T-helper 1 cell treated with Interleukin-12 subunit alpha and Interleukin-12 subunit beta and Interleukin-4 antibody, amounts not matched to agents 30 ng/mL and 1 ng/mL, for 36 hours (primary cell): ENCODE measurements around the gene RUVBL2. TPM values are rescaled to one million over a fixed set of nuclear protein-coding genes. Genes with fewer than 3 reads are reported as not detected.

ENCODE experiments used
- intact Hi-C: fragments of 100-400 bp; cut with micrococcal nuclease; formaldehyde crosslinking; loops from one replicate; pipeline ENCODE4 v1.15.1; 2024
- total RNA-seq: library from RNA; stranded (reverse); gene quantifications from 2 replicates; pipeline ENCODE4 v1.2.3, GENCODE V29; 2022

RUVBL2 gene
- total RNA-seq, 1 donor from 2014 or later = 87.7 TPM

DNA sequence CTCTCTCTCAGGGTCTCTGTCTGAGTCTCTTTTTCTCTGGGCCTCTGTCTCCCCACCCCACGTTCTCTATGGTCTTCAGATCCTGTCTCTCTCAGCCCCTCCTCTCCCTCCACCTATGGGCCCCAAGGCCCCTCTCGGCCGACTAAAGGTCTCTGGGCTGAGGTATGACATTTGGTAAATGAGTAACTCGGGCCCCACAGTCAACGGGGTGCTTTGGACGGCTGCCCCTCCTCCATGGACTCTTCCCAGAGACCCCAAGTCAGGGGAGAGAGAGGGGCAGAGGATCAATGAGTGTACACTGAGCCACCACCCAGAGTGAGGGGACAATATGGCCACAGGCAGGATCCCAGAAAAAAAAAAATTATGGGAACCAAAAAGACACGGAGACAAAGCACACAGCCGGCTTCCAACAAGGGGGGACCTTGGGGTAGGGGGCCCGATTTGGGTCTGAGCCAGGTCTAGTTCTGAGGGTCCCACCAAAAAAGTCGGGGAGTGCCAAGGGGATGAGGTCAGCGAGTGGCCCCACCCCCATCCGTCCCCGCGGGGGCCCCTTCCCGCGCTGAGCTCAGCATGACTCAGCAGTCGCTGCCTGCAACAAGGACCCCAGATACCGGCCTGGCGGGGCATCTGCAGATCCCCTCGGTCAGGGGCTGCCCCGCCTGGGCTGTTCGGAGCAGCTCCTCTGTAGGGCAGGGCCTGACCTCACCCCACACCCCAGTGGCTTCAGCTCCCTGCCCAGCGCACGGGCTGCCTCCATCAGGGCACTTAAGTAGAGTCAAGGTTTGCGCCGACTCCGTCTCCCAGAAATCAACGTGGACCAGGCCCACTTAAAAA is 30.1 kb upstream of the RUVBL2 start:
- intact Hi-C loops = loop anchor here (10.0 kb wide), 1 partner anchor 459 kb away; no protein-coding TSS in a partner anchor

DNA sequence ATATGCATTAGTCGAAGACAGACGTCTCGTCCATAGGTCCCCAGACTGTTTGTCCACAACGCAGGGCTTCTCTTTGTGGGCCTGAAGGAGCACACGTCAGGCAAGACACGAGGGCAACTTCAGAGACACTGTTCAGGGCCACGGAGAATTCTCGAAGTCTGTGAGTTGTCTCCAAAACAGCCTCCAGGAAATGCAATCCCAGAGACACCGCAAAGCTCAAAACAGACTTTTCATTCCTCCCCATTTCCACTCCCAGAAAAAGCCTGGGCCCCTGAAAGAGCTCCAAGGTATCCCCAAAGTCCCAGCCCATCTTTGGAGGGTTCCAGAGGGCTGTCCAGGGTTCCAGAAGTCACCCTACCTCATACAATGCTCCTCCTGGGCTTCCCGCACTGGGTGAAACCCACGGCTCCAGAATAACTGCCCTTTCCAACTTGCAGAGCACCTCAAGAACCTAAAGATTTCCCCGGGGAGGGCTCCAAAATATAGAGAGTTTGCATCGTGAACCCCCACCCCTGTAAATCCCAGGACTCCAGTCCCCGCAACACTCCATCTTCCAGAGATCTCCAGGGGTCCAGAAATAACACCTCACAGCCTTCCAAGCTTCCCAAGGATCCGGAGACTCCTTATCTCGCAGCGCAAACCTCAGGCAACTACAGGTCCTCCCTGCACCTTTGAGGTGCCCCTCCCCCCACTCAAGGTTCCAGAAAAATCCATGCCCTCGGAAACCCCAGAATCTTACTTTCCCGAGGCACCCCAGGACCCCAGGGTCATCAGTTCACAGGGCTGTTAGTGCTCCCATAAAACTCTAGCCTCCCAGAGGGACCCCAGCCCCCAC is 29.3 kb upstream of the RUVBL2 start:
- intact Hi-C loops = loop anchor here (1.0 to 10.0 kb wide), 7 partner anchors 10 to 460 kb away; partner anchors contain the start of genes BAX, DHDH, GYS1 and NUCB1

DNA sequence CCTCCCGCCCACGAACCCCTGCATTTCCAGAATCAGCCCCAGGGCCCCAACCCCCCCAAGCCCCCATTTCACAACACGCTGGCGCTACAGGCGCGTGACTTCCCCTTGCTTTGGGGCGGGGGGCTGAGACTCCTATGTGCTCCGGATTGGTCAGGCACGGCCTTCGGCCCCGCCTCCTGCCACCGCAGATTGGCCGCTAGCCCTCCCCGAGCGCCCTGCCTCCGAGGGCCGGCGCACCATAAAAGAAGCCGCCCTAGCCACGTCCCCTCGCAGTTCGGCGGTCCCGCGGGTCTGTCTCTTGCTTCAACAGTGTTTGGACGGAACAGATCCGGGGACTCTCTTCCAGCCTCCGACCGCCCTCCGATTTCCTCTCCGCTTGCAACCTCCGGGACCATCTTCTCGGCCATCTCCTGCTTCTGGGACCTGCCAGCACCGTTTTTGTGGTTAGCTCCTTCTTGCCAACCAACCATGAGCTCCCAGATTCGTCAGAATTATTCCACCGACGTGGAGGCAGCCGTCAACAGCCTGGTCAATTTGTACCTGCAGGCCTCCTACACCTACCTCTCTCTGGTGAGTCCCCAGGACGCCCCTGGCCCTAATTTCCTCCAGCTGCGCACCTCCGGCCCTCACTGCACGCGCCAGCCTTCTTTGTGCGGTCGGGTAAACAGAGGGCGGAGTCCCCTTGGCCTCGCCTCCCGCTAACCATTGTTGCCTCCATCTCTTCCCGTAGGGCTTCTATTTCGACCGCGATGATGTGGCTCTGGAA is 28.5 kb upstream of the RUVBL2 start, which contains the start of gene FTL:
Gene FTL (plus strand): TSS at position 270 of the 766 bp plus-strand sequence. CDS start 199 bp downstream, at position 469.
- intact Hi-C loops = loop anchor here (1.0 to 10.0 kb wide), 7 partner anchors 11 to 460 kb away; partner anchors contain the start of genes BAX, DHDH, GYS1 and NUCB1

DNA sequence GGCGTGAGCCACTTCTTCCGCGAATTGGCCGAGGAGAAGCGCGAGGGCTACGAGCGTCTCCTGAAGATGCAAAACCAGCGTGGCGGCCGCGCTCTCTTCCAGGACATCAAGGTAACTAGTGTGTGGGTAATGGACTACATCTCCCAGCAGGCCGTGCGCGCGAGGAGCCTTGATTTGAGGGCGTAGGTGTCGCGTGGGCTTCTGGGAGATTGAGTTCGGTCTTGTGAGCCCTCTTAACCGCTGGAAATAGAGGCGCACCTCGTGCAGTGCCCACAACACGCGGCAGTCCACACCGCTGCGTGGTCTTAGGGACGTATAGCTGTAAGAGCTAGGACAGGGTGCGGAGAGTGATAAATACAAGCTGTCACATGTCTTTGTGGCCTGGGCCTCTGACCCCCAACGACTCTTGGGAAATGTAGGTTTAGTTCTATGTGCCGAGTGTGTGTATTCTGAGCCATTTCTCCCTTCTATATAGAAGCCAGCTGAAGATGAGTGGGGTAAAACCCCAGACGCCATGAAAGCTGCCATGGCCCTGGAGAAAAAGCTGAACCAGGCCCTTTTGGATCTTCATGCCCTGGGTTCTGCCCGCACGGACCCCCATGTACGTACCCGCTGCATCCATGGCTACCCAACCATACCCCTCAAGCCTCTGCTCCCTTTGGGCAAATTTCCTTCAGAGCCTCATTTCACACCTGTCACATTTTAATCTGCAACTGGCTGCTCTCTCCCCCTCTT is 27.7 kb upstream of the RUVBL2 start:
- intact Hi-C loops = loop anchor here (1.0 to 10.0 kb wide), 8 partner anchors 12 to 461 kb away; partner anchors contain the start of genes BAX, DHDH, GYS1 and NUCB1

- intact Hi-C loops = loop anchor here (1.0 to 10.0 kb wide), 2 partner anchors 108 to 462 kb away; no protein-coding TSS in a partner anchor
Observed at GRCh38 chr19:48966541-48967345, 26.9 kb upstream of the RUVBL2 start.

- intact Hi-C loops = loop anchor here (10.0 kb wide), 1 partner anchor 463 kb away; no protein-coding TSS in a partner anchor
Observed at GRCh38 chr19:48967346-48968178, 26.1 kb upstream of the RUVBL2 start.

DNA sequence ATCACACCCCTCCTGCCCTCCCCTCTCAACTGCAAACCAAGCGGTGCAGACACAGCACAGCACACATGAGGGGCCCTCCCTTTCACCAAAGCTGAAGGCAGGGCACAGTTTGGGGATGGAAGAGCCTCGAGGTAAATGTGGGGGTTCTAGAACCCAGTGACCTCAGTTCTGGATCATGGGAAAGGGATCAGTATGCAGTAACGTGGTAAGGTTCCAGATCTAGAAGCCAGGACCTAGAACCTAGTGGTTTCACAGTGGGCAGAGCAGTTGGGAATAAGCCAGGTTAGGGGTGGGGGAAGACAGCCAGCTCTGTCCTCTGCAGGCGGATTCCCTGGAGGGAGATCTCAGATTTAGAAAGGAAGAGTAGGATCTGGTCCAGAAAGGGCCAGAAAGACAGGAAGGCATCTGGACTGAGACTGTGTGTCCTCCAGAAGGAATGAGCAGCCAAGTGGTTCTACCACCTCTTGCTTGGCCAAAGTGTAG is 25.5 kb upstream of the RUVBL2 start:
- intact Hi-C loops = loop anchor here (10.0 kb wide), 1 partner anchor 463 kb away; no protein-coding TSS in a partner anchor

- intact Hi-C loops = loop anchor here (10.0 kb wide), 1 partner anchor 464 kb away; no protein-coding TSS in a partner anchor
Observed at GRCh38 chr19:48968813-48969218, 24.9 kb upstream of the RUVBL2 start.

GRCh38 chr19:48969276-48970138 is 24.2 kb upstream of the RUVBL2 start:
- intact Hi-C loops = loop anchor here (5.0 to 10.0 kb wide), 2 partner anchors 322 to 465 kb away; partner anchors contain the start of gene CA11

DNA sequence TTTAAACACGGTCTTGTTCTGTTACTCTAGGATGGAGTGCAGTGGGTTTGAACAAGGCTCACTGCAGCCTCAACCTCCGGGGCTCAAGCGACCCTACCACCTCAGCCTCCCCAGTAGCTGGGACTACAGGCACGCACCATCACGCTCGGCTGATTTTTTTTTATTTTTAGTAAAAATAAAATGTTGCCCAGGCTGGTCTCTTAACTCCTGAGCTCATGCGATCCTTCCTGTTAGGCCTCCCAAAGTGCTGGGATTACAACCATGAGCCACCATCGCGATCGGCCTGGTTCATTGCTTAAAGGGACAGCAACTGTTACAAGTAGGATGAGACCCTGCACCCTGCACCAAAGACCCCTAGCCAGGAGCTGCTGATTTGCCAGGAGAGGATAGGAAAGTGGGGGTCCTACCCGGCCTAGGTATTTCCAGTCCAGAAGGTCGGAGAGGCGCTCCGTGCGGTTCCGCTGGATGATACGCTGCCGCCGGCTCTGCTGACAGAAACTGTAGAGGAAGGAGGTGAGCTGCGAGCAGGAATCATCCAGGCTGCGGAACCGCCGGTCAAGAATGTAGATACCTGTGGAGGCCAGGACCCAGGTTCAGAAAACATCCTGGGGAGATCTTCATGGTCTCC is 23.4 kb upstream of the RUVBL2 start:
- intact Hi-C loops = loop anchor here (5.0 kb wide), 1 partner anchor 323 kb away; the partner anchor contains the start of gene CA11

GRCh38 chr19:48970923-48971395 is 22.7 kb upstream of the RUVBL2 start:
- intact Hi-C loops = loop anchor here (1.0 to 5.0 kb wide), 6 partner anchors 38 to 324 kb away; partner anchors contain the start of genes CA11 and DHDH

- intact Hi-C loops = no loop called here
Observed at GRCh38 chr19:48975947-48976847, 17.5 kb upstream of the RUVBL2 start.

DNA sequence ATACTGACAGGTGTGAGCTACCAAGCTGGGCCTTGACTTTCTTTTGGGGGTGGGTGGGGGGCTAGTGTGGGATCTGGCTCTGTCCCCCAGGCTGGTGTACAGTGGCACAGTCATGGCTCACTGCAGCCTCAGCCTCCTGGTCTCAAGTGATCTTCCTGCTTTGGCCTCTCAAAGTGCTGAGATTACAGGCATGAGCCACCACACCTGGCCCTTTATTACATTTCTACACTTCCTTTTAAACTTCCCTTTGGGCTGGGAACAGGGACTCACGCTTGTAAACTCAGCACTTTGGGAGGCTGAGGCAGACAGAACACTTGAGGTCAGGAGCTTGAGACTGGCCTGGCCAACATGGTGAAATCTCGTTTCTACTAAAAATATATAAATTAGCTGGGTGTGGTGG is 16.6 kb upstream of the RUVBL2 start:
- intact Hi-C loops = no loop called here

- intact Hi-C loops = no loop called here
Observed at GRCh38 chr19:48982280-48982679, 11.4 kb upstream of the RUVBL2 start.

GRCh38 chr19:48985711-48986110 is 8.0 kb upstream of the RUVBL2 start:
- intact Hi-C loops = no loop called here
